Esophagus (tissue), 2 donors: ENCODE results near the gene ATXN1. TPM values are rescaled to one million over a fixed set of nuclear protein-coding genes. Genes with fewer than 3 reads are reported as not detected.

Source experiments
- H3K27ac ChIP-seq, 2 donors: one replicate each; pipeline ENCODE4 v1.5.1; 2013; ENCODE audit warnings: low read depth in 2 of 2, mild to moderate bottlenecking in 2 of 2, inconsistent platforms in 1 of 2, low read length in 1 of 2, moderate library complexity in 1 of 2
- H3K27me3 ChIP-seq, 2 donors: one replicate each; pipeline ENCODE4 v1.6.1; 2013; ENCODE audit warnings: low read length in 2 of 2, control low read depth in 1 of 2, mild to moderate bottlenecking in 1 of 2; ENCODE audit not compliant: insufficient read depth in 2 of 2, control insufficient read depth in 1 of 2
- H3K36me3 ChIP-seq, 2 donors: one replicate each; pipeline ENCODE4 v1.6.1; 2013; ENCODE audit warnings: low read length in 1 of 2; ENCODE audit not compliant: control insufficient read depth in 2 of 2, insufficient read depth in 2 of 2
- H3K4me1 ChIP-seq, 2 donors: one replicate each; pipeline ENCODE4 v1.6.1; 2013; ENCODE audit warnings: low read length in 1 of 2; ENCODE audit not compliant: control insufficient read depth in 2 of 2, insufficient read depth in 2 of 2
- H3K4me3 ChIP-seq, 2 donors: one replicate each; pipeline ENCODE4 v1.5.1; 2013; ENCODE audit warnings: low read length in 2 of 2, mild to moderate bottlenecking in 2 of 2, low read depth in 1 of 2, moderate library complexity in 1 of 2
- H3K9me3 ChIP-seq, 2 donors: one replicate each; pipeline ENCODE4 v1.6.1; 2013; ENCODE audit warnings: mild to moderate bottlenecking in 2 of 2, low read depth in 1 of 2, low read length in 1 of 2, moderate library complexity in 1 of 2; ENCODE audit not compliant: control insufficient read depth in 2 of 2, insufficient read depth in 1 of 2
- WGBS, 2 donors: extraction: QIAGEN DNeasy Blood & Tissue Kit; methylation state at CpG; one replicate each; pipeline ENCODE4 v1.1.7; 2013; 5-methylcytosine and 5-hydroxymethylcytosine counted together
- polyA plus RNA-seq, 2 donors: library from polyadenylated mRNA; stranded (reverse); fragments of 200-250 nt; gene quantifications; one replicate each; pipeline ENCODE4 v1.2.3, GENCODE V29; 2013
- donor health status: healthy with polysubstance abuse.
- donor health status: Bipolar disorder and iron deficiency.

The ATXN1 gene
- polyA plus RNA-seq, 2 donors, result 4.3 to 8.8 TPM

DNA sequence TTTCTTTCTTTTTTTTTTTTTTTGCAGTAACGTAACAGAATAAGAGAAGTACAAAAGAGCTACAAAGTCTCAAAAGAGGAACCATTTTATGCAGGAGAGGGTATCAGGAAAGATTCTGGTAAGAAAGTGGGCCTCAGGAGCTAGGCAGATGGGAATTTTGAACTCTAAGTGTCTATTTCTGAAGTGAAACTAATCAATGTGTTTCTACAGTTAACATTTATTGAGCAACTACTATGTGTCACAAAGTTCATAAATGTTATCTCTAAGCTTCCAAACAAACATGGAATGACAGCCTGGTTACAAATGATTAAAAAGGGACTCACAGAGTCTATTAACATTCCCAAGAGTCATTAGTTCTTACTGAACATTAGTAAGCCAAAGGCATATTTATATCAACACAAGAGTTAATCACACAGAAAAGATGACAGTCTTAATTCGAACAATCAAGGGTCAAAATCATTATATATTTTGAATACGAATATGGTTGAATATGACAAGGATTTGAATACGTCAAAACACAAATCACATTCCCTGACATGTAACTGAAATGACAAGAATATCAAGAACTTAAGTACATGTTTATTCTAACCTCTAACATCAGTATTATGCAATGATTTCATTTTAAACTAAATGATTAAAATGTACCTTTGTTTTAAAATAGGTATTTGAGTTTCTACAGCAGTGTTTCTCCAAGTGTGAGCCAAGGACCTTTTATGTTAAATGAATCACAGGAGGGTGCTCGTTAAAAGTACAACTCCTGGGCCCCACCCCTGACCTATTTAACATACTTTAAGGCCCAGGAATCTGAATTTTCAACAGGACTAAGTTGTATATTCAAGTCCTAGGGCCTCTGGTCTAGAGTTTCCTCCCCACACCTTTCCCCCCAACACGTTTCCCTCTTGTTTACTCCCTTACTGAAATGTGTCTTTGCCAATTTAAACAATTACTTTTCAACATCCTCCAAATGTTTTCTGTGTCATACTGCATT is 89.7 kb downstream of the ATXN1 start:
- no peaks in the 10 kb centered on the region for H3K27me3 ChIP-seq
- no peaks in the 10 kb centered on the region for H3K9me3 ChIP-seq
- no peak overlapping the region for H3K4me3 ChIP-seq
- no peaks in the 10 kb centered on the region for H3K36me3 ChIP-seq
- WGBS, 2 donors, result 54 to 55% methylated on average over 6 of the region's 6 CpGs
- peak overlapping the region in 1 of 2 donors; percentile 36 for H3K27ac ChIP-seq
- H3K4me1 ChIP-seq, result peaks cover 0 to 4% of the 10 kb centered on the region in 2 donors

DNA sequence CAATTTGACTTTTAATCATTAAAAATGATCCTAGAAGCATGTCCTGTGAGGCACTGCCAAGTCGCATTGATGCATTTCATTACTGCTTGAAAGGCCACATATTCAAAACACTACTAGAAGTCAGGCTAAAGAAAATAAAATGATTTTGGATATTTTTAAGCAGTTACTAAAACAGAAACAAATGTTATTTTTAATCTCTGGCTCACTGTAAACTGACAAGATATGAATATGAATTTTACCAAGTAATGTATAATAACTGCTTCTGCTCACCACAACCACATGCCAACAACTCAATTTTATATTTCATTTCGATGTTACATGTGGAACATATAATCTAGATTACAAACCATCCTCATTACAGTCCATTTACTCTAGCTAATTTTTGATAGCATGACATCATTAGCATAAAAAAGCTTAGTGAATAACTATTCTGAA is 90.6 kb downstream of the ATXN1 start:
- H3K4me3 ChIP-seq, result no peak overlapping the region
- peaks cover 0 to 4% of the 10 kb centered on the region in 2 donors for H3K4me1 ChIP-seq
- no peaks in the 10 kb centered on the region for H3K9me3 ChIP-seq
- no peak overlapping the region for H3K27ac ChIP-seq
- no peaks in the 10 kb centered on the region for H3K36me3 ChIP-seq
- WGBS, 2 donors, result 57 to 70% methylated on average over 2 of the region's 2 CpGs
- H3K27me3 ChIP-seq, result no peaks in the 10 kb centered on the region

DNA sequence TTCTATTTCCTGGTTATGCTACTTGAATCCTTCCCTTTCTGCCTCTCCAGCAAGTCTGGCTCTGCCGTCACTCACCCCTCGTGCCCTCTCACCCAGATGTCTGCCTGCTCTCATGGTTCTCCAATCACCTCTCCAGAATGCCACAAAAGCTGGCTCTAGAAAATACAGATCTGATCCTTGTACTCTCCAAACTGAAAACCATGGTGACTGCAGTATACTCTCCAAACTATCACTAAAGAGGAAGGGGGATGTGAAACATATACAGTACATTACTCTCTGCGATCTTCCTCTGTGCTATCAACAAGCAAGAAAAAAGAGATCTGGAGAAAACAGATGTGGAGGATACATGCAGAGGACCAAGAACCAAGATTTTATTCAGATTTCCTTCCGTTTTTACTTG is 91.1 kb downstream of the ATXN1 start:
- Histone ChIP-seq H3K4me1 (peaks cover 0 to 4% of the 10 kb centered on the region in 2 donors), H3K27ac (no peak overlapping the region), H3K4me3 (no peak overlapping the region), H3K9me3 (no peaks in the 10 kb centered on the region), H3K36me3 (no peaks in the 10 kb centered on the region), H3K27me3 (no peaks in the 10 kb centered on the region)
- WGBS, 2 donors, result 64 to 72% methylated on average over 4 of the region's 4 CpGs

DNA sequence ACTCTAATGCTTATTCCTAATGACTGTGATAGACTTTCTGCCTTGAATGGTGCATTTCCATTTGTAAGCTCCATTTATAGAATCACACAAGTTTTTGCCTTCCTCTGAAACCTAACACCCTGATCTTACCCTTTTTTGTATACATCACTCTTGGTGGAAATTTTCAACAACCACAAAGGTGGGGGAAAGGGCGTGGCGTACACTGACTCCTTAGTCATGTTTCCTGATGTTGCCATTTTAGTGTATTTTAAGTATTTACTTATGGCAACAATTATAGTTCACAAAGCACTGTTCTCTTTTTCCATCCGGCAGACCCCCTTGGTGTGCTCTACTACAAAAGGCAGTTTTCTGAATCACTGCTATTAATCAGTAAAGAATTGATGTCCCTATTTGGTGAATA is 92.0 kb downstream of the ATXN1 start:
- Histone ChIP-seq H3K27me3 (no peaks in the 10 kb centered on the region), H3K4me3 (no peak overlapping the region), H3K4me1 (peaks cover 0 to 4% of the 10 kb centered on the region in 2 donors), H3K9me3 (no peaks in the 10 kb centered on the region), H3K27ac (no peak overlapping the region), H3K36me3 (no peaks in the 10 kb centered on the region)
- WGBS, 2 donors, result 65% methylated on average over 3 of the region's 3 CpGs

DNA sequence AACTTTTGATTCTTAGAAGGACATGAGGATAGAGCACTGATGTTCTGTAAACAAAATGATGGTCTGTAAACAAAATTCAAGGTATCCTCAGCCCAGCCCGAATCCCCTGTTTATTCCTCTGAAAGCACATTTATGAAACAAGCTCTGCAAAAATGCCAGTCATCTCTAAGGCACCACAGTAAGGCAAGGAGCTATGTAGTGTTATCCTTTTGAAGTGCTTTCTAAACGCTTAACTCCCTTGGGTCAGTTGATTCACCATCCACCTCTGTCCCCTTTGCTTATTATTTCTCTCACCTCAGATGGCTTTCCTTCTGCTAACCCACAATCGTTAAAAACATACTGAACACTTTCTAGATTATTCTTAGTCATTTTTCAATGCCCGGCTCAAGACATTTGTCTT is 93.8 kb downstream of the ATXN1 start:
- no peaks in the 10 kb centered on the region for H3K9me3 ChIP-seq
- 72 to 81% methylated on average over 4 of the region's 4 CpGs for WGBS, 2 donors
- H3K4me1 ChIP-seq, result peaks cover 0 to 4% of the 10 kb centered on the region in 2 donors
- no peaks in the 10 kb centered on the region for H3K36me3 ChIP-seq
- no peaks in the 10 kb centered on the region for H3K27me3 ChIP-seq
- H3K4me3 ChIP-seq, result no peak overlapping the region
- H3K27ac ChIP-seq, result no peak overlapping the region

DNA sequence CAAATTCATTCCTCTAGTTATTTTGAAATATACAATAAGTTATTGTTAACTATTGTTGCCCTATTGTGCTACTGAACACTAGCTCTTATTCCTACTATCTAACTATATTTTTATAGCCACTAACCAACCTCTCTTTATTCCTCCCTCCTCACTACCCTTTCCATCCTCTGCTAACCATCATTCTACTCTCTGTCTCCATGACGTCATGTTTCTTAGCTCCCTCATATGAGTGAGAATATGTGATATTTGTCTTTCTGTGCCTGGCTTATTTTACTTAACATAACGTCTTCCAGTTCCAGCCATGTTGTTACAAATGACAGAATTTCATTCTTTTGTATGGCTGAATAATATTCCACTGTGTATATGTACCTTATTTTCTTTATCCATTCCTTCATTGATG is 95.3 kb downstream of the ATXN1 start:
- WGBS, 2 donors, result 95 to 96% methylated on average over 2 of the region's 2 CpGs

DNA sequence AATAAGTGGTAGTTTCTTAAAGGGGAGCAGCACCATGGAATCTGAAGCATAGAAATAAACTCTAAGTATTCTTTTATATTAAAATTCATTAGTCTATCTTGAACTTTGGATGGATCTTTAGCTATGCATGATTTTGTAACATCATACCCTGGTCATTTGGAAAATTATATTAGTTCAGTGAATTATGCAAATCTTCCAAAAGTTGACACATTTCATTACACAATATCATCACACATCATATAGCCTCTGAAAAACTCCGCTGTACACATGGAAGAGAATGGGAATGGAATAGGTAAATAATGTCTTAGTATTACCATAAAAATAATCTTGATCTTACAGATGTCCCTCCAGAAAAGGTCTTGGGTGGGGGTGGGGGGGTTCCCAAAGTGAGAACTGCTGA is 96.1 kb downstream of the ATXN1 start:
- Histone ChIP-seq H3K27me3 (no peaks in the 10 kb centered on the region), H3K36me3 (peaks cover 0 to 4% of the 10 kb centered on the region in 2 donors), H3K4me1 (peaks cover 0 to 4% of the 10 kb centered on the region in 2 donors), H3K27ac (no peak overlapping the region), H3K4me3 (no peak overlapping the region), H3K9me3 (peaks cover 0 to 4% of the 10 kb centered on the region in 2 donors)
- WGBS, 2 donors, result 95 to 100% methylated on average over 1 of the region's 1 CpG

More for the DNA sequence above, 95.3 kb downstream of the ATXN1 start:
- H3K27me3 ChIP-seq, result no peaks in the 10 kb centered on the region
- peaks cover 0 to 4% of the 10 kb centered on the region in 2 donors for H3K9me3 ChIP-seq
- H3K4me3 ChIP-seq, result no peak overlapping the region
- H3K36me3 ChIP-seq, result peaks cover 0 to 4% of the 10 kb centered on the region in 2 donors
- H3K27ac ChIP-seq, result no peak overlapping the region
- peaks cover 0 to 4% of the 10 kb centered on the region in 2 donors for H3K4me1 ChIP-seq

DNA sequence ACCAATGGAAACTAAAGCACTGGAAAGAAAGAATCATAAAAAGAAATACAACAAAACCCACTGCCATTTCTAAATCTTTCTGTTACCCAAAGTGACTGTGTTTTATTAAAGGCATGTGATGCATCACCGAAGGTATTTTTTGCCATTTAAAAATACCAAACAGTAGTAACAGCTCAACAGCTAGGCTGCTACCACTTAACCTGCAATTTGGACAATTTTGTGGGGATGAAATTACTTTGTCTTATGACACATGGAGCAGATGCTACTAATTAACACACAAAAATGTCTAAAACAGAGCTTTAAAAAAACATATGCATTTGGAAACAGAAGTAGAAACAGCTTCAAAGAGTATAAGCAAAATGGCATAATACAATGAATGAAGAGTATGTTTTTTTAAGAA is 97.4 kb downstream of the ATXN1 start:
- H3K36me3 ChIP-seq, result peaks cover 0 to 4% of the 10 kb centered on the region in 2 donors
- no peak overlapping the region for H3K4me3 ChIP-seq
- H3K27me3 ChIP-seq, result no peaks in the 10 kb centered on the region
- H3K27ac ChIP-seq, result no peak overlapping the region
- H3K4me1 ChIP-seq, result no peaks in the 10 kb centered on the region
- H3K9me3 ChIP-seq, result peaks cover 0 to 4% of the 10 kb centered on the region in 2 donors
- 93 to 94% methylated on average over 1 of the region's 1 CpG for WGBS, 2 donors

DNA sequence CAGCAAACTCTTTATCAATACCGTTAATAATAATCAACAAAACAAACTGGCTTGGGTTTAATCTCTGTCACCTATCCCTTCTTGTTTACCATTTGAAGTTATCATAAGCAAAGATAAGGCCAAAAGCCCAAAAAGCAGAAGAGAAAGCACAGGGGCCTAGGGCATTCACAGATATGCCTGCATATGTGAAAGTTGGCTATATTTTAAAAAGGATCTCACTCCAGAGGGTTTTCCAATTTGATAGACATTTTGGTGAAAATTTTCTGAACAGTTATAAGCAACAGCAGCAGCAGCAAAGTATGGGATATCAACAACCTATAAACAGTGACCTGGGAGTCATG is 101.1 kb downstream of the ATXN1 start:
- Histone ChIP-seq H3K4me3 (no peak overlapping the region), H3K4me1 (no peaks in the 10 kb centered on the region), H3K9me3 (peaks cover 0 to 4% of the 10 kb centered on the region in 2 donors), H3K36me3 (peaks cover 0 to 4% of the 10 kb centered on the region in 2 donors), H3K27me3 (no peaks in the 10 kb centered on the region), H3K27ac (no peak overlapping the region)
- 35 to 64% methylated on average over 1 of the region's 1 CpG for WGBS, 2 donors
